Brain pericyte (primary cell): ENCODE data around the gene GRK5.
"Not testable (repeated sequence)": the region's sequence is repeated elsewhere in the genome, so short reads cannot be mapped to it uniquely, and the experiment has no call there.

ENCODE experiments used
- DNase-seq: peaks from one replicate; pipeline ENCODE4 v3.0.0-alpha.2; 2012; ENCODE audit warnings: low read depth, low spot score

The GRK5 gene

GRCh38 chr10:119459681-119460340 lies 252.4 kb downstream of the GRK5 start:
- DNase-seq: no peak

GRCh38 chr10:119460369-119461195 lies 253.2 kb downstream of the GRK5 start:
- no peak for DNase-seq

DNA sequence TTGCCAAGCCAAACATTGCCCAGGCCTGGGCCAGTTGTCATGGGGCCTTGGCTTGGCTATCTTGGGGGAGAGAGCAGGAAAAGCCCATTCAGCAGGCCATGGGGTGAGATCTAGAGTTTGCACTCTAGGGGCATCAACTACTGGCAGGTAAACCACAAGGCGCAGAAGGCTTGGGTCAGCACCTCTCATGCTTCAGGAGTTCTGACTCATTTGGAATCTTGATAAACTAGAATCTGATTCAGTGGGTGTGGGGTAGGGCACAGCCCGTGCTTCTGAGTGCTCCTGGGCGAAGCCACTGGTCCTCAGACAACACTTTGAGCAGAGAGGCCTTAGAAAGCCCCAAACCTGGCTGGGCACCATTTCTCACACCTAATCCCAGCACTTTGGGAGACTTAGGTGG lies 254.0 kb downstream of the GRK5 start:
- DNase-seq: no peak

DNA sequence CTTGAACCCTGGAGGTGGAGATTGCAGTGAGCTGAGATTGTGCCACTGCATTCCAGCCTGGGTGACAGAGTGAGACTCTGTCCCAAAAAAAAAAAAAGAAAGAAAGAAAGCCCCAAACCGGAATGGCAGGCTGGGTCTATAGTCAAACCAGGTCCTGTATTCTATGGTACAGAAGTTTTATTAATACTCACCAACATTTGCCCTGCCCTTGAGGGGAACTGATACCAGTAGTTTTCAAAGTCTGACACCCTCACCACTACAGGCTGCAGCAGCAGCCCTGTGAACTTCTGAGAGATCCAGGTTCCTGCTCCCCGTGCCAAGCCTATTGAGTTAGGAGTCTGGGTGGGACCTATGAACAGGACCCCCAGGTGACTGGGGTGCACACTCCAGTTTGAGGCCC lies 254.6 kb downstream of the GRK5 start:
- no peak for DNase-seq

DNA sequence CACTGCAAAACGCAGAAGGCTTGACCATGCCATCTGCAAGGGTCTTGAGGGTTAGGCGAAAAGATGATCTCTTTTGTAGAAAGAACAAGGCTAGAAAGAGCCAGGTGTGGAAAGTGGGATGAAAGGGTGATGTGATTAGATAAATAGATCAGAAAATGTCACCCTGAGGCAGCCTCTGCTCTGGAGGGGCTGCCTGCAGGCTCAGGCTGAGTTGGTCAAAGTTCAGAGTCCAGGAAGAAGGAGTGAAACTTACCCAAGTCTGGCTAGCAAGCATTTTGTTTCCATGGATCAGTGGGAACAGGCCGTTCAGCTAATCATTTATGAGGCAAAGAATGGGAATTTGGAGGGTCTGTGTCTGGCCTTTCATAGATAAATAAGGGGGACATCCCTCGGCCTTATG lies 255.4 kb downstream of the GRK5 start:
- DNase-seq: no peak

DNA sequence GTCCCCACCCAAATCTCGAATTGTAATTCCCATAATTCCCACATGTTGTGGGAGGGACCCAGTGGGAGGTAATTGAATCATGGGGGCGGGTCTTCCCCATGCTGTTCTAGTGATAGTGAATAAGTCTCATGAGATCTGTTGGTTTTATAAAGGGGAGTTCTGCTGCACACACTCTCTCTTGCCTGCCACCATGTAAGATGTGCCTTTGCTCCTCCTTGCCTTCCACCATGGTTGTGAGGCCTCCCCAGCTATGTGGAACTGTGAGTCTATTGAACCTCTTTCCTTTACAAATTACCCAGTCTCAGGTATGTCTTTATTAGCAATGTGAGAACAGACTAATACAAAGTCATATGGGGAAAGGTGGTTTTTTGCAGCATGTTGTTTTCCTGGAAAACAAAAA lies 255.8 kb downstream of the GRK5 start:
- DNase-seq: not testable (repeated sequence)

- DNase-seq: no peak
Observed at GRCh38 chr10:119465085-119465484, 257.7 kb downstream of the GRK5 start.

DNA sequence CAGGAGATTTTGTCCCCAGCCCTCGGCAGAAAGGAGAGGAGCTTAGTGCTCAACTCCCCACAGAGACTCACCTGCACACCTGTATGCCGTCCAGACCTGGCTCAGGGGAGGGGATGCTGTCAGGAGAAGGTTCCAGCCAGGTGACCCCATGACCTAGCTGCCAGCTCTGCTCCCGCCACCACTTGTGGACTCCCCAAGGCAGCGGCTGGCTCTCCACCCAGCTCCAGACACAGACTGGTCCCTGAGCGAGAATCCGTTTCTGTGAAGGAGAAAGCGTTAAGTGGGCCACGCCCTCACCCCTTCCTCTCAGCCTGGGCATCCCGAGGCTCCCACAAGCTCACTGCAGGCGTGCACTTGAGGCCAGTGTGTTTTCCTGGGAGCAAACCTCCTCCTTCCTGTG lies 258.7 kb downstream of the GRK5 start:
- no peak for DNase-seq

DNA sequence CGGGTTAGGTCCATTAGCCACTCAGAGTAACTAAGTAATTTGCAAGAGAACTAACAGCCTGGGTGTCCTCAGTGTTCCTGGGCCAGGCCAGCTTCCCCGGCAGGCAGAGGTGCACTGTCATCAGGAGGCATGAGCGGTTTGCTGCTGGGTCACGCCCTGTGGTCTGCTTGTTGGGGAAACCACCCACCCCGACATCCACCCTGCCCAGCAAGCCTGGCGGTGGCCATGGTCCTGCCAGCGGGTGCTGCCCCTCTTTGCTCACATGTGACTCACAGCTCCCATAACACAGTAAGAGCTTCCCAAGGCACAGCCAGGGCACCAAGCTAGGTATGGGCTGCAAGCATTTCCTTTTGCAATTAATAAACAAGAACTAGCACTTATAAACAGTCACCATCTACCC lies 259.3 kb downstream of the GRK5 start:
- no peak for DNase-seq

- DNase-seq: no peak
Observed at GRCh38 chr10:119468542-119469324, 261.4 kb downstream of the GRK5 start.

DNA sequence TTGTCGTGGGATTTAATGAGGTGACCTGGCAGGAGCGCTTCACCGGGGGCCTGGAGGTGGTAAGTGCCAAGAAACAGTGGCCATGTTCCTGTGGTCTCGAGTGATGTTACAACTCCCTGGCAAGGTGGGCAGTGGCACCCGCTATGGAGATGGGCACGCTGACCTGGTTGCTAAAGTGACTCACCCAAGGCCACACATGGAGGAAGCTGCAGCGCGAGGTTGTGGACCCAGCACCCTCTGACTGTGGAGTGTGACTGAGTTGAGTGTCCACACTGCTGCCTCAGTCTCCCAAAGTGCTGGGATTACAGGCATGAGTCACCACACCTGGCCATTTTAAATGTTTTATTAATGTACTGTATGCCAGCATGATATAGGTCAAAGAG lies 261.9 kb downstream of the GRK5 start:
- DNase-seq: no peak

DNA sequence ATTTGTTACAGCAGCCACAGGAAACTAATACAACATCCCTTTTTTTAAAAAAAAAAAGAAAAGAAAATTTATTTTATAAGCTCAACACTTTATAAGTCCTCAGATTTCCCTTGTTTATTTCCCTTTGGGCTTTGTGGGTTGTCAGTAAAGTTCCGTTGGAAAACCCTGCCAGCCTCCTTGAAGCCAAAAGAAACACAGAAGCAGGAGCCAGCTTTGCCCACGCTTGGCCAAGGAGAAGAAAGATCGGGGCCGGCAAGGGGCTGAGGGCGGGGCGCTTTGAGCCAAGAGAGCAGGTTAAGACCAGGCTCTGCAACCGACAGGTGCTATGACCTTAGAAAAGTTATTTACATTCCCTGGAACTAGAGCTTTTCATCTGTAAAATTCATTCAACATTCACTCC lies 262.5 kb downstream of the GRK5 start:
- DNase-seq: no peak

- DNase-seq: no peak
Observed at GRCh38 chr10:119470920-119471702, 263.7 kb downstream of the GRK5 start.

DNA sequence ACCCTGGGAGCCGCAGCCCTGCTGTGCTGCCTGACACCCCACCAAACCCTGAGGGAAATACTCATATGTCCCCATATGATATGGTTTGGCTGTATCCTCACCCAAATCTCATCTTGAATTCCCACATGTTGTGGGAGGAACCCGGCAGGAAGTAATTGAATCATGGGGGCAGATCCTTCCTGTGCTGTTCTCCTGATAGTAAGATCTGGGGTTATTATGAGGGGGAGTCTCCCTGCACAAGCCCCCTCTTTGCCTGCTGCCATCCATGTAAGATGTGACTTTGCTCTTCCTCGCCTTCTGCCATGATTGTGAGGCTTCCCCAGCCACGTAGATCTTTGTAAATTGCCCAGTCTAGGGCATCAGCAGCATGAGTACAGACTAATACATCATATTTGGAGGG lies 266.4 kb downstream of the GRK5 start:
- DNase-seq: no peak

DNA sequence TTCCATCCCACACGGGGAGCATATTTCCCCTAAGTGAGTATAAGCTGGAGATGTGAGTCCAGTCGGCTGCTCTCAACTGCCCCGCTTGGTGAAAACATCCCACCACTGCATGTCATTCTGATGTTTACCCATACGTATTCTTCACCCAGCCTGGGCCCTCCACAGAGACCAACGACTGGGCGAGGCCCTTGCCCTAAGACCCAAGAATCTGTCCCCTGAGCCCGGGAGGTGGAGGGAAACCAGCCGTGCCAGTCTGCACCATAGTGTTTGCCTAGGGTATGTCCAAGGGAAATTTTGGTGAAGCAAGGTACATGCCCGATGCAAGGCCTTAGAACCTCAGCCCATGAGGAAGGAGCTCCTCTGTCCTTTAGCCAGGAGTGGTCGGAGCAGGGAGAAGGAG lies 267.2 kb downstream of the GRK5 start:
- DNase-seq: no peak

DNA sequence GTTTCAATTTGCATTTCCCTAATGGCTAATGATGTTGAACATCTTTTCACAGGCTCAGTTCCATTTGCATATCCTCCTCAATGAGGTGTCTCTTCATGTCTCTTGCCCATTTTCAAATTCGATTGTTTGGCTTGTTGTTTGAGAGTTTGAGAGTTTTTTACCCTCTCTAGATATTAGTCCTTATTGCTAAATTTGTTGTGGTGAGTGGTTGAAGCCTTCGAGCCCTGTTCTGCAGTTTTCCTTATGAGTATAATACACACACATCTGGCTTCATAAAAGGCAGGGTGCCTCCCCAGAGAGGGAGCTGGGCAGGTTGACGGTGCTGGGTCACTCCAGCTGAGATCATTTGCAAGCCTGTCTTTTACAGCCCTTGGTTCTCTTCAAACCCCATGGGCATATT lies 270.1 kb downstream of the GRK5 start:
- DNase-seq: no peak

GRCh38 chr10:119478111-119478802 lies 270.9 kb downstream of the GRK5 start:
- no peak for DNase-seq

DNA sequence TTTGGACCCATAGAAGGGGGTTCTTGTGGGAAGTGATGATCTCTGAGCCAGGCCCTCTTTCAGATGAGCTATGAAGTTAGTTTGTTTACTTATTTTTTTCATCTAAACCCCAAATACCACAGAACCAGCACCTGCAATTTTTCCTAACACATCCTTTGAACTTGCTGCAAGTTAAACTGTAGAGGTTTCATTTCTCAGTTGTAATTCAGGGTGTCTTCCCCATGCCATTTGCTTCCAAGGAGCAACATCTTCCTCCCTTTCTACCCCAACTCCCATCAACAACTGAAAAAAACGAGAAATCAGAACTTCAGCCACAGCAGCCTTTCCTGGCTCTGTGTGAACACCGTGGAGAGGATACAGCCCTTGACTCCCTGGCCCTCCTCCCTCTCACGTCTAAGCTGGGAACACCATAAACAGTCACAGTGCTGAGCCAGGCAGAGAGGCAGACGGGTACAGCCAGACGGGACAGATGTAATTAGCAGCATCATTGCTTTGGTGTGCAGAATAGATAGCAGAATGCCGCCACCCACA lies 271.5 kb downstream of the GRK5 start:
- no peak for DNase-seq

DNA sequence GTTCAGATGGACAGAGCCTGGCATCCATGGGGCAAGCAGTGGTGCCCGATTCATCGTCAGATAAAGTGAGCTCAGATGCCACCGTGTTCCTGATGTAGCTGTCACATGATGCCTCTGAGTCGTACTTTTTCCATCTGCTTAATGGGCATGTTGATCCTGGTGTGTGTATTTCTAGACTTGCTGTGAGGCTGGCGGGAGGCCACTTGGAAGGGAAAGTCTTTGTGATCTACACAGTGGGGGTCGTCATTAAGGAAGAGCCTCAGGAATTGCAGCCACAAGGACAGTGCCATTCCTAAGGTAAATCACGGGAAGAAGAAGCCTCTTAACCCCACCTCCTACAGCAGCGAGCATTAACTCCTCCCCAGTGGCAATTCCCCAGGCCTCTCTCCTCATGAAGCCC lies 272.2 kb downstream of the GRK5 start:
- no peak for DNase-seq

GRCh38 chr10:119480667-119481066 lies 273.3 kb downstream of the GRK5 start:
- no peak for DNase-seq
